ENCODE data around the gene KIF6. TPM values are rescaled to one million over a fixed set of nuclear protein-coding genes. Genes with fewer than 3 reads are reported as not detected.

Gene KIF6
- total RNA-seq, 1 donor from 2014 or later: 2.4 TPM

GRCh38 chr6:39280247-39280731 lies 444.9 kb downstream of the KIF6 start:
- DNase-seq: no peak

Small RNA genes lying within 50 kb of the gene (small RNA-seq; reads per million reads assigned to genes)
- gene RNU1-54P (ENCODE audit: low replicate concordance): not detected

Other genes with a start within 250 kb of the KIF6 start
- gene DAAM2, start 67.0 kb upstream of the KIF6 start, total RNA-seq: 37.2 TPM
- gene MOCS1, start 209.1 kb upstream of the KIF6 start, total RNA-seq: 13.7 TPM

All from tongue (tissue), 3 donors.